ENCODE data around the gene CR1L.
"Not testable (repeated sequence)": the region's sequence is repeated elsewhere in the genome, so short reads cannot be mapped to it uniquely, and the experiment has no call there.

GRCh38 chr1:207638487-207639145, 6.3 kb upstream of the CR1L start:
- TF ChIP-seq CTCF (IDR thresholded peaks at IDR 0.05; ENCODE audit: poor library complexity); EZH2phosphoT487 (IDR thresholded peaks at IDR 0.05; ENCODE audit: low read depth, severe bottlenecking, unreplicated experiment): not testable (repeated sequence)
